ENCODE data around the gene SHMT2.

The SHMT2 gene

DNA sequence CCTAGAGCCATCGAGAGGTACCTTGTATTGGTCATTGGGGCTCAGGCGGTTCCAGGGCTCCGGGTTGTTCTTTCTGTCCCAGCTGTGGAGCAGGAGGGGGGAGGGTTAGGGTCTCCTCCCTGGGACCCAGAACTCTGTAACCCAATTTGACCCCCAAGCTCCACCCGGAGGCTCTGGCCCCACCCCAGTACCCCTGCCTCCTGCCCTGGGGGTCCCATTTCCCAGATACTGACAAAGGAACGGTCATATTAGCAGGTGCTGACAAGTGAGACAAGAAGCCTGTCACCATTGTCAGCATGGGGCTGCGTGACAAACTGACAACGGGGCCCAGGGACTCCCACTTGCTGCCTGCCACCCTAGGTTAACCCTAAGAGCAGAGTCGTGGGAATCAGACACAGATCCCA, 6.2 kb downstream of the SHMT2 start:
- Mint-ChIP-seq H3K27me3 (peaks cover 33% of the 10 kb centered on the region), H3K36me3 (ENCODE audit: low read depth) (peaks cover 43% of the 10 kb centered on the region), H3K27ac (no peak overlapping the region), H3K4me3 (no peak overlapping the region), H3K4me1 (ENCODE audit: low read depth) (peaks cover 82% of the 10 kb centered on the region), H3K9me3 (no peaks in the 10 kb centered on the region)

DNA sequence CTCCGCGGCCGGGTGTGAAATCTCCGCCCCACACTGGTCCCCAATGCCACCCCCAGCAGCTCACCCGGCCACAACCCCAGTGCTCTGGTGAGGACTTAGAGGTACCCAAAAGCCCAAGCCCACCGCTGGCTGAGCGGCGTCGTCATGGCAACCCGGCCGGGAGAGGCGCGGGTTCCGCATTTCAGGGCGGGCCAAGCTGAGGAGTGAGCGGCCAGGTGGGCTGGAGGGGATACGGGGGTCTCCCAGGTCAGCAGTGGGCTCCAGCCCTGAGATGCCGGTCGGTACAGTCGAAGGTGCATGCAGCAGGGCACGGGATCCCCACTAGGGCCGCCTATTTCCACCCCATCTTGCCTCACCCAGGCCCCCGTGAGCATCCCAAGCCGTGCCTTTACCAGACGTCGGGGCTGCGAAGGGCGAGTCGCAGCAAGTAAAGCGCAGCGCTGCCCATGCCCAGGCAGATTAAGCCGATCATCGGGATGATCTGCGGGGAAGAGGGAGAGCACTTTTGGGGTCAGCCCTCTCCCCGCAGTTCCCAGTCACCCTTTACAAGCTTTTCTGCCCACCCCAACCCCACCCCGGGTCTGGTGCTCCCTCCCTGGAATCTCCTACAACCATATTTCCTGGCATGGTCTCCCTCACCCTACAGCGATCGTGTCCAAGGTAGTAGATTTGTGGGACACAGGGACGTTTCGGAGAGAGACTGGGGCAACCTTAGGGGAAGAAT, 6.9 kb downstream of the SHMT2 start:
- H3K9me3 Mint-ChIP-seq: no peaks in the 10 kb centered on the region
- H3K27me3 Mint-ChIP-seq: peaks cover 40% of the 10 kb centered on the region
- peaks cover 82% of the 10 kb centered on the region for H3K4me1 Mint-ChIP-seq (ENCODE audit: low read depth)
- no peak overlapping the region for H3K4me3 Mint-ChIP-seq
- H3K27ac Mint-ChIP-seq: no peak overlapping the region
- peaks cover 36% of the 10 kb centered on the region for H3K36me3 Mint-ChIP-seq (ENCODE audit: low read depth)

DNA sequence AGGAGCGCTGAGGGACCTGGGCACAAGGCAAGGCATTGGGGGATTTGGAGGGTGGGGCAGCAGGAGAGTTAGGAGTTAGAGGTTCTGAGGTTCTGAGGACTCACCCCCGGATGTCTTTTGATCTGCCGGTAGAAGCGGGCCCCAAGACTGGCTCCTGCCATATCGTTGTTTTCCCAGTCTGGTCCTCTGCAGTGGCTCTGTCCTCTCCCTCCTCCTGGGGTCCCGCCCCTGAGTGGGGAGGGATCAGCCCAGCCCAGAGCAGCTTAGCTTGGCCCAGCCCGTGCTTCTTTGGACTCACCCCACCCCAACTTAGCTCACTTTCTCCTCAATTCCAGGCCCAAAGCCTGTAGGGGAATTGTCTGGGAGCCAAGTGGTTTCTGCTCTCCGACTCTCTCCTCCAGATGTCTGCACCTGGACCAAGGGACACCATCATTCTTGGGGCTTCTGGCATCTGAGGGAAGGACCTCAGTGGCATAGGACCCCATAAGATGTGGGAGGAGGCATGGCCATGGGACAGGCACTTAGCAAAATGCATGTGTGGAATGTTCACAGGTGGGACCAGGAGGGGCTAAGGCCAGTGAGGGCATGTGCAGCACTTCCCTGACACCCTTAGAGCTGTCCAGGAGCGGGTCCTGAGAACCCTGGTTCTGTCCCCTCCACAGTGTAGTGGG, 7.5 kb downstream of the SHMT2 start:
- Mint-ChIP-seq H3K9me3 (no peaks in the 10 kb centered on the region), H3K36me3 (ENCODE audit: low read depth) (peaks cover 29% of the 10 kb centered on the region), H3K4me1 (ENCODE audit: low read depth) (peaks cover 83% of the 10 kb centered on the region), H3K4me3 (no peak overlapping the region), H3K27ac (no peak overlapping the region), H3K27me3 (peaks cover 47% of the 10 kb centered on the region)

DNA sequence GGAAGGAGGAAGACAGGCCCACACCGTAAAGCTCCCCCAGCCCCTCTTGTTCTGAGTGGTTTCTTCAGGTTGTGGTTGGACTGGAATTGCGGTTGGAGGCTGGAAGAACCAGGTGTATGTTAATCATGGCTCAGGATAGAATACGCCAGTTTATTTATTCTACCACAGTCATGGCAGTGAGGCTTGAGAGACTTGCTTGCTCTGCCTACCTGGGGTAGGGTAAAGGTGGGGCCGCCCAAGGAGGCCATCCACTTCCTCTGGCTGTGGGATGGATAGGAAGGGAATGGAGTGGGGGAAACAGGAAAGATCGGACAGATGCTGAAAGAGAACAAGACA, 8.1 kb downstream of the SHMT2 start:
- Mint-ChIP-seq H3K4me1 (ENCODE audit: low read depth) (peaks cover 85% of the 10 kb centered on the region), H3K4me3 (peak overlapping the region; percentile 21), H3K36me3 (ENCODE audit: low read depth) (peaks cover 27% of the 10 kb centered on the region), H3K9me3 (no peaks in the 10 kb centered on the region), H3K27ac (no peak overlapping the region), H3K27me3 (peaks cover 51% of the 10 kb centered on the region)

DNA sequence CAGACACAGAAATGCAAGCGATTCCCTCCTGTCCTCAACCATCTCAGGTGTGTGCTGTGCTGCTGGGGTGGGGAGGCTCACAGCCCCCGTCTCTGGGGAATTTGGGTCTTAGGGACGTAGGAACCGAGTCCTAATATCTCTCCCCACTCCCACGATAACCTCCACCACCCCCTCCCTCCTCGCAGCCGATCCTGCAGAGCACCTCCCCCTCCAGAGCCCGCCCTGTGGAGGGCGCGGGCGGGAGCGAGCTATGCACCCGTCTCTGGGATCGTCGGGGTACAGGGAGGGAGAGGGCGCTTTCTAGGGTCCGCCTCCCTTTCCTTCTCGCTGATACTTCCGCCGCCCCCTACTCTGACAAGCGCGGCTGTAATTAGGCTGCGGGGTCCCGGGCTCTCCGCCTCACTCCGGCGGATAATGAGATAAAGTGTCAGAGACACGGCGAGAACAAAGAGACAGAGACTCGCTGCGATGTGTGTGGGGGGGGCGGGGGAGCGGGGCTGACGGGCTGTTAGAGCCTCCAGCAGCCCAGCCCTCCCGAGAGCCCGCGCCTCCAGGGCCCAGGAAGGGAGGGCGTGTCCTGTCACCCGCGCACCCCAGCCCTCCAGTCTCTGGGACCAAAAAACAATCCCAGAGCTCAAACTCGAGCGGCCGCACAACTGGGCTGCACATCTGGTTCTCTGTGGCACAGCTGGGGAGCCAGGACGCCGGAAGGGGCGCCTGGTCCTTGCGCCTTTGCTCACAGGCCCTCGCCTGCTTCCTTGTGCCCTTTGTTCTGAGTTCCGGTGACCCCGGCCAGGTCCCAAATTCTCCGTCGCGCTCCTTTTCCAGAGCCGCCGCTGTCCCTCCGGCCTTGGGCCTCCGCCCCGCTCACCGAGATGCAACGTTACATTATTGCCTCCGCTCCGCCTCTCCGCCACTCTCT, 8.7 kb downstream of the SHMT2 start:
- Mint-ChIP-seq H3K27ac (peak overlapping the region; percentile 56), H3K36me3 (ENCODE audit: low read depth) (peaks cover 21% of the 10 kb centered on the region), H3K4me3 (peak overlapping the region; percentile 88), H3K9me3 (no peaks in the 10 kb centered on the region), H3K4me1 (ENCODE audit: low read depth) (peaks cover 86% of the 10 kb centered on the region), H3K27me3 (peaks cover 53% of the 10 kb centered on the region)

DNA sequence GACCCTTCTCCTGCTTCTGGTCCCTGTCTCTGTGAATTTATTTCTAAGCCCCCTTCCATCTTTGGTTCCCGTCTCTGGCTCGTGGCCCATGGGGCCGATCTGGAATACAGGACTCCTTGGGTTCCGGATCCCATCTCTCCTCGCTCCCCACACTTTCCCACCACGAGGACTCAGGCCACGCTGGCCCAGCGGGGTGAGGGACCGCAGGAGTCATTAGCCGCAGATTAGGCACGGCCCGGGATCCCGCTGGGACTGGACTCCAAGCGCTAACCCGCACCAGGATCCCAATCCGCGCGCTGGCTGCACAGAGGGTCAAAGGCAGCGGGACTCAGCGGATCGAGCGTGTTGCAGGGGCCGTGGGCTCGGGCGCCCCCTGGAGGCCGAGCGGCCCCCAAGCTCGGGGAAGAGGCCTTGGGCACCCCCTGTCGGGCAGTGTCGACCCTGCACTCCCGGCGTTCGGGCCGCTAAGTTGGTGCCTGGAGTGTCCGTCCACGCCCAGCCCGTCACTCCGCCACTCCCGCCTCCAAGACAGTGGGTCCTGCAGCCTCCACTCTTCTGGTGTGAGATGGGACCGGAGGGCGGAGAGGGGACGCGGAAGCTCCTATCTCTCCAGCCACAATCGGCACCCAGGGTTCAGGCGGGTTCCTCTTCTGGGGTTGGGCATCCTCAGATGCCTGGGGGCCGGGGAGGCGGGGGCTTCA, 9.5 kb downstream of the SHMT2 start:
- no peaks in the 10 kb centered on the region for H3K9me3 Mint-ChIP-seq

DNA sequence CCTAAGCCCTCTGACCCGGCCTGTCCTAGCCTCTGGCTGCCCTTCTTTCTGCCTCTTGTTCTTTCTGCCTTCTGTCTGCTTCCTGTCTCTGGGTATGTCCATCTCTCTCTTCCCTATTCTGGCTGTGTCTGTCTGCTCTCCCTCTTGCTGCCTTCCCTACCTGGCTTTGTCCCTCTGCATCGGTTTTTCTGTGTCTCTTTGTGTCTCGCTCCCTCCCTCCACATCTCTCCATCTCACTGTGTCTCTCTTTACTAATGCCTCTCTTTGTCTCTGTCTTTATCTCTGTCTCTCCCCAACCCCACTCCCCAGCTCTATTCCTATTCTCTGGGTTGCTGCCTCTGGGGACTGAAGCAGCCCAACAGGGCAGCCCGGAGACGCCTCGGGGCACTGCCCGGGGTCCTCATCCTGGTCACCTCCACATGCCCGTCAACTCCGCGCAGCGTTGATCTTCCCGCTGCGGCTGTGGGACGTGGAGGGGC, 10.1 kb downstream of the SHMT2 start:
- H3K27me3 Mint-ChIP-seq: peaks cover 64% of the 10 kb centered on the region

More for the DNA sequence above, 9.5 kb downstream of the SHMT2 start:
- Mint-ChIP-seq H3K27ac (peak overlapping the region; percentile 56), H3K4me3 (peak overlapping the region; percentile 88), H3K36me3 (ENCODE audit: low read depth) (peaks cover 12% of the 10 kb centered on the region), H3K4me1 (ENCODE audit: low read depth) (peaks cover 84% of the 10 kb centered on the region), H3K27me3 (peaks cover 58% of the 10 kb centered on the region)

DNA sequence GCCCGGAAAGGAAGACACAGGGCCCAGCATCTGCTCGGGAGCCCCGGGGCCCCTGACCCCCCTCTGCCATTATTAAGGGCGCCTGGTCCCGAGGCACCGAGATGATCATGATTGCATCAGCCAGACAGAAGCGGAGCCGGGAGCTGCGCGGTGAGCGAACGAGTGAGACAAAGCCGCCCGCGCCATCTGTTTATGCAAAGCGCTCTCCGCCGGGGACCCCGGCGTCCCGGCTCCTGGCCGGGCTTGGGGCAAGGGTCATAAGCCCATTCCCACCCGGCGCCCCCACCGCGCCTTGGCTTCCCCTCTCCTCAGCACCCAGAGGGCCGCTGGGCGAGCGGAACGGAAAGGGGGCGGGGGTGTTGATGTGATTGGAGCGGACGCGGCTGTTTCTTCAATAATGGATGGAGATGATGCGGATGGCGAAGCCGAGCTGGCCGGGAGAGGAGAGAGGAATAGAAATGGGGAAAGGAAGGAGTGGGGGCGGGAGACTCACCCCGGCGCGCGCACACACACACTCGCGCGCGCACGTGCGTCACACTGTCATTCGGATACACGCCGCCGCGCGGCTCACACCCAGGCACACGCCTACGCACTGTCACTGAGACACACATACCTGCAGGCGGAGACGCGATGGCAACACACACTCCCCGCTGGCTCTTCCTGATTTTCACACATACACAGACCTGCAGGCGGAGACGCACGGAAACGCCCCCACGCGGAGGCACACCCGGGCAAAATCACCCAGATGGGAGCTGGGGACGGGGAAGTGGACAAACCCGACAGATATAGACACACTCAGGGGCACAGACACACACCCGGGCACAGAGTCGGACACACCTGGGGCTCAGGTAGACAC, 10.8 kb downstream of the SHMT2 start:
- peaks cover 68% of the 10 kb centered on the region for H3K27me3 Mint-ChIP-seq

More for the DNA sequence above, 10.1 kb downstream of the SHMT2 start:
- no peaks in the 10 kb centered on the region for H3K9me3 Mint-ChIP-seq
- peak overlapping the region; percentile 88 for H3K4me3 Mint-ChIP-seq
- H3K4me1 Mint-ChIP-seq (ENCODE audit: low read depth): peaks cover 84% of the 10 kb centered on the region
- H3K27ac Mint-ChIP-seq: peak overlapping the region; percentile 88
- H3K36me3 Mint-ChIP-seq (ENCODE audit: low read depth): peaks cover 6% of the 10 kb centered on the region

DNA sequence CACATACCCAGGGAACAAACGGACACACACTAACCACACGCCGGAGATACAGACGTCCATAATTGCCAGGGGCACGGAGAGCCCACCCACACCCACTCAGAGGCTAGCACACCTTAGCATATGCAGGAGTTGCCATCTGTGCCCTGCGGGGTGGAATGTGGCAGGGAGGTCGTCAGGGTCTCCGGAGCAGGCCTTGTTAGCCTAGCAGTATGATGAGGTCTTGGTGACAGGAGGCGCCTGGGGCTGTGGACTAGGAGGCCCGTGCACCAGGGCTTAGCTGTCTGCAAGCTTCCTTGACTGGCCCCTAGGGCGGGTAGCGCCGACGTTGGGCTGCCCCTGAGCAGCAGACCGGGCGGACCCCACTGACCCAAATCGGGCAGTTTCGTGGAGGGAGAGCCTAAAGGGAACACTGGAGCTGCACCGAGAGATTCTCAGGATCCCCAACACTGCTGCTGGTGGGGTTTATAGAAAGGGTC, 11.5 kb downstream of the SHMT2 start:
- peaks cover 68% of the 10 kb centered on the region for H3K27me3 Mint-ChIP-seq
- peak overlapping the region; percentile 93 for H3K27ac Mint-ChIP-seq
- no peaks in the 10 kb centered on the region for H3K9me3 Mint-ChIP-seq
- H3K4me3 Mint-ChIP-seq: peak overlapping the region; percentile 88
- peaks cover 77% of the 10 kb centered on the region for H3K4me1 Mint-ChIP-seq (ENCODE audit: low read depth)
- H3K36me3 Mint-ChIP-seq (ENCODE audit: low read depth): no peaks in the 10 kb centered on the region

More for the DNA sequence above, 10.8 kb downstream of the SHMT2 start:
- H3K4me1 Mint-ChIP-seq (ENCODE audit: low read depth): peaks cover 80% of the 10 kb centered on the region
- peak overlapping the region; percentile 93 for H3K27ac Mint-ChIP-seq
- H3K9me3 Mint-ChIP-seq: no peaks in the 10 kb centered on the region
- H3K4me3 Mint-ChIP-seq: peak overlapping the region; percentile 88
- peaks cover 2% of the 10 kb centered on the region for H3K36me3 Mint-ChIP-seq (ENCODE audit: low read depth)

DNA sequence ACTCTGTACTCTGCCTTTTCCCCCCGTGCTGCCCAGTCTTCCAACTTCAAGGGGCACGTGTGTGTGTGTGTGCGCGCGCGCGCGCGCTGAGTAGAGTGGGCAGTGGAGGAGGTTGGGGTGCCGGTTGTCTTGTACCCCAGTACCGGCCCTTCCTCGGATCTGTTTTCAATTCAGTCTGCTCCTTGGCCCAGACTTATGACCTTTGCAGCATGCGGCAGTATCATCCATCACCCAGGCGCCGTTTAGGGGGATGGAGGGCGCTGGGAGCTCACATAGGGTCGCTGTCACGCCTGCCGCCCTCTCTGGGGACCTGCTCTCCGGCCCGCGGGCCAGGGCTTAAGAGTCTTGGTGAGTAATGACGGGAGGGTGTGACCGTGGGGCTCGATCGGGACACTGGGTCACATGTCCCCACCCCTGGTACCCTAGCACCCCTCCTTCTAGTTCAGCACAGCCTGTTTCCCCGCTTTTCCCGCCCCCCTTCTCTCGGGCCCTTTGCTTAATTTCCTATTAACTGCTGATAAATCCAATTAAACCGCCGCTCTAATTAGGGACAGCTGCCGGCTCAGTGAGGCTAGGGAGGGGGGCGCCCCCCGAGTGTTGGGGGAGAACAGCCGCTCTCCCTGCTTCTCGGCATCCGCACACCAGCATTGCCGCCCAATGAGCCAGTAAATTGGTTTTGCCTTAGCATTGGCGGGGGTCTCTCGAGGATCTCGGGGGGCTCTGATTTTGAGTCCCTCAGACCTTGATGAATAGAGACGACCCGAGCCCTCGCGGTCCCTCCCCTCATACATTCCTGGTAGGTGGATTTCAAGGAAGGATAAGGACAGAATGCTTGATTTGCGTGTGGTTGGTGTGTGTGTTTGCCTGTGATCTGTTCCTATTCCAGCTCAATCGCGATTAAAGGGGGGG, 12.1 kb downstream of the SHMT2 start:
- Mint-ChIP-seq H3K9me3 (no peaks in the 10 kb centered on the region), H3K27ac (no peak overlapping the region), H3K36me3 (ENCODE audit: low read depth) (peaks cover 3% of the 10 kb centered on the region), H3K27me3 (peaks cover 61% of the 10 kb centered on the region), H3K4me3 (peak overlapping the region; percentile 39), H3K4me1 (ENCODE audit: low read depth) (peaks cover 72% of the 10 kb centered on the region)

DNA sequence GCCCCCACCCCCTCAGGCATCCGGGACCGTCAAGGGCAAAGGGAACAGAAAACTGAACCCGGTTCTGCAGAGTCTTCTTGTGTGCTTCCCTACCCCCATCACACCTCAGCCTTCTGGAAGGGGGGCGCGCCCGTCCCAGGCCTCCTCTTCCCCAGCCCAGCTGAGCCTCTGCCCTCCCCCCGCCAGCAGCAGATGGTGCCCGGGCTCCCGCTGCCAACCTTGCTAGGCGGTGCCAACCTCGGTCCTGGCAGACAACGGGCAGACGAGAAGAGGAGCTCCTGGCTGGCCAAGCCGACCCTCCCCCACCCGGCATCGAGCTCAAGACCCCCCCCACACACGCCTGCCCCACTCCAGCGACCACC, 12.8 kb downstream of the SHMT2 start:
- Mint-ChIP-seq H3K9me3 (no peaks in the 10 kb centered on the region), H3K4me1 (ENCODE audit: low read depth) (peaks cover 65% of the 10 kb centered on the region), H3K27me3 (peaks cover 55% of the 10 kb centered on the region), H3K4me3 (peak overlapping the region; percentile 47), H3K36me3 (ENCODE audit: low read depth) (peaks cover 6% of the 10 kb centered on the region), H3K27ac (no peak overlapping the region)

DNA sequence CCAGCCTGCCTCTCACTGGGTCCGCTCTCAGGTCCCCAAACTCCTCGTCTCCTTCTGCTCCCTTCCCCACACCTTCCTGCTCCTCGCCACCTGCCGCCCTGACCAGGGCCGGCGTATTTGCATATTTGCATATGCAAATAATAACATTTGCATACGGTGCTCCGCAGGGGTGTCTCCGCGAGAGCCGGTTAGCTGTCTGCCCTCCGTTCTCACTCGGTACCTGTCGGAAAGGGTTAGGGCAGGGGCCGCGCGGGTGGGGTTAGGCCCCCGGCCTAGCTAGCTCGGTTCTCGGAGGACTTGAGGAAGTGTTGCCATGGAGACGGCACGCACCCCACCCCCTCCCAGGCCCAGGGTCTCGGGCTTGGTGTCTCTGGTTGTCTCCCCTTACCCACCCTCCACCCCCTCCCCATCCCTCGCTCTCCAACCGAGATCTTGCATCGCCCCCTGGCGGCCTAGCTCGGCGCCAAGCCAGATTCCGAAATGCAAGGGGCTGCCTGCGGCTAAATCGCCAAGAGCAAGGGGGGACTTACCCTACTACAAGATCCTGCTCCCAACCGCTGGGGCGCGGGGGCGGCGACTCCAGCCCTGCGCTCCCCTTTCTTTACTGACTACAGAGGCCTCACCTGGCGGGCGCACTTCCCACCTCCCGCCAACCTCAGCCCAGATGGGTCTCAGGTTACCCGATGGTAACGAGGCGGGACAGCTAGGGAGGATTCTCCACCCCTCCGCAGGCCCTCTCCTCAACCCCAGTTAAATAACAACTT, 13.4 kb downstream of the SHMT2 start:
- Mint-ChIP-seq H3K36me3 (ENCODE audit: low read depth) (peaks cover 6% of the 10 kb centered on the region), H3K27ac (no peak overlapping the region), H3K27me3 (peaks cover 49% of the 10 kb centered on the region), H3K4me1 (ENCODE audit: low read depth) (peaks cover 60% of the 10 kb centered on the region), H3K4me3 (peak overlapping the region; percentile 56), H3K9me3 (no peaks in the 10 kb centered on the region)

All from stimulated activated naive CD8-positive, alpha-beta T cell treated with anti-CD3 and anti-CD28 coated beads, Interleukin-15, Interleukin-2, amounts not matched to agents 100 ng/mL and 50 ng/mL, for 24 hours (primary cell).